ENCODE results near the gene CHIT1. TPM values are rescaled to one million over a fixed set of nuclear protein-coding genes. Genes with fewer than 3 reads are reported as not detected.

CHIT1 gene
- total RNA-seq, 1 donor from 2014 or later = not detected

GRCh38 chr1:203174324-203174985, 55.0 kb downstream of the CHIT1 start:
- H3K79me2 ChIP-seq (ENCODE audit: insufficient read depth, low read length) = no peaks in the 10 kb centered on the region
- no peak overlapping the region for H3K4me3 Mint-ChIP-seq (ENCODE audit: unreplicated experiment)
- H3K9ac ChIP-seq (ENCODE audit: low read length) = no peak overlapping the region
- H3K36me3 ChIP-seq (ENCODE audit: insufficient read depth, low read length) = no peaks in the 10 kb centered on the region
- FAIRE-seq (no peak), DNase-seq (ENCODE audit: low read depth) (no peak)
- no peak for TF ChIP-seq EZH2 (IDR thresholded peaks at IDR 0.05; ENCODE audit: insufficient read depth, low read length)
- no peak for TF ChIP-seq CTCF (IDR thresholded peaks at IDR 0.05; ENCODE audit: insufficient read depth, low read depth, low read length)
- no peak overlapping the region for H2AFZ ChIP-seq (ENCODE audit: low read depth, low read length)
- H3K27ac Mint-ChIP-seq (ENCODE audit: unreplicated experiment) = no peak overlapping the region
- no peaks in the 10 kb centered on the region for H3K9me3 Mint-ChIP-seq (ENCODE audit: unreplicated experiment)
- H3K4me1 ChIP-seq (ENCODE audit: insufficient read depth, low read length) = peaks cover 14% of the 10 kb centered on the region
- no peaks in the 10 kb centered on the region for H3K27me3 ChIP-seq (ENCODE audit: insufficient read depth, low read length)
- H3K4me1 Mint-ChIP-seq (ENCODE audit: low read depth, unreplicated experiment) = peaks cover 24% of the 10 kb centered on the region
- H3K36me3 Mint-ChIP-seq (ENCODE audit: low read depth, unreplicated experiment) = peaks cover 4% of the 10 kb centered on the region
- no peaks in the 10 kb centered on the region for H3K9me3 ChIP-seq (ENCODE audit: insufficient read depth, low read depth, low read length)
- no peaks in the 10 kb centered on the region for H4K20me1 ChIP-seq (ENCODE audit: insufficient read depth, low read length)
- H3K4me2 ChIP-seq (ENCODE audit: low read length) = no peak overlapping the region
- no peak overlapping the region for H3K4me3 ChIP-seq (ENCODE audit: insufficient read depth, low read depth, low read length)
- no peak overlapping the region for H3K27ac ChIP-seq (ENCODE audit: low read depth, low read length)
- peaks cover 16% of the 10 kb centered on the region for H3K27me3 Mint-ChIP-seq (ENCODE audit: low read depth, unreplicated experiment)

- no peak overlapping the region for H3K27ac ChIP-seq (ENCODE audit: low read depth, low read length)
- peaks cover 14% of the 10 kb centered on the region for H3K4me1 ChIP-seq (ENCODE audit: insufficient read depth, low read length)
- H4K20me1 ChIP-seq (ENCODE audit: insufficient read depth, low read length) = no peaks in the 10 kb centered on the region
- no peak overlapping the region for H3K27ac Mint-ChIP-seq (ENCODE audit: unreplicated experiment)
- H3K4me3 ChIP-seq (ENCODE audit: insufficient read depth, low read depth, low read length) = no peak overlapping the region
- H3K27me3 Mint-ChIP-seq (ENCODE audit: low read depth, unreplicated experiment) = peaks cover 22% of the 10 kb centered on the region
- no peaks in the 10 kb centered on the region for H3K36me3 ChIP-seq (ENCODE audit: insufficient read depth, low read length)
- no peaks in the 10 kb centered on the region for H3K9me3 ChIP-seq (ENCODE audit: insufficient read depth, low read depth, low read length)
- no peak overlapping the region for H2AFZ ChIP-seq (ENCODE audit: low read depth, low read length)
- no peak overlapping the region for H3K4me3 Mint-ChIP-seq (ENCODE audit: unreplicated experiment)
- H3K4me2 ChIP-seq (ENCODE audit: low read length) = no peak overlapping the region
- no peak for TF ChIP-seq EZH2 (IDR thresholded peaks at IDR 0.05; ENCODE audit: insufficient read depth, low read length)
- no peak for TF ChIP-seq CTCF (IDR thresholded peaks at IDR 0.05; ENCODE audit: insufficient read depth, low read depth, low read length)
- no peaks in the 10 kb centered on the region for H3K9me3 Mint-ChIP-seq (ENCODE audit: unreplicated experiment)
- H3K9ac ChIP-seq (ENCODE audit: low read length) = no peak overlapping the region
- no peaks in the 10 kb centered on the region for H3K79me2 ChIP-seq (ENCODE audit: insufficient read depth, low read length)
- H3K4me1 Mint-ChIP-seq (ENCODE audit: low read depth, unreplicated experiment) = peaks cover 24% of the 10 kb centered on the region
- FAIRE-seq (no peak), DNase-seq (ENCODE audit: low read depth) (no peak)
- peaks cover 6% of the 10 kb centered on the region for H3K36me3 Mint-ChIP-seq (ENCODE audit: low read depth, unreplicated experiment)
- H3K27me3 ChIP-seq (ENCODE audit: insufficient read depth, low read length) = no peaks in the 10 kb centered on the region
Measured at GRCh38 chr1:203173566-203173965, 55.9 kb downstream of the CHIT1 start.

GRCh38 chr1:203173011-203173555, 56.4 kb downstream of the CHIT1 start:
- peaks cover 21% of the 10 kb centered on the region for H3K4me1 Mint-ChIP-seq (ENCODE audit: low read depth, unreplicated experiment)
- peaks cover 22% of the 10 kb centered on the region for H3K27me3 Mint-ChIP-seq (ENCODE audit: low read depth, unreplicated experiment)
- Histone ChIP-seq H4K20me1 (ENCODE audit: insufficient read depth, low read length) (no peaks in the 10 kb centered on the region), H3K9ac (ENCODE audit: low read length) (no peak overlapping the region), H3K79me2 (ENCODE audit: insufficient read depth, low read length) (no peaks in the 10 kb centered on the region), H3K27me3 (ENCODE audit: insufficient read depth, low read length) (no peaks in the 10 kb centered on the region), H3K36me3 (ENCODE audit: insufficient read depth, low read length) (no peaks in the 10 kb centered on the region), H3K4me1 (ENCODE audit: insufficient read depth, low read length) (peaks cover 12% of the 10 kb centered on the region), H3K4me2 (ENCODE audit: low read length) (no peak overlapping the region), H3K4me3 (ENCODE audit: insufficient read depth, low read depth, low read length) (no peak overlapping the region), H2AFZ (ENCODE audit: low read depth, low read length) (no peak overlapping the region), H3K9me3 (ENCODE audit: insufficient read depth, low read depth, low read length) (no peaks in the 10 kb centered on the region), H3K27ac (ENCODE audit: low read depth, low read length) (no peak overlapping the region)
- FAIRE-seq (no peak), DNase-seq (ENCODE audit: low read depth) (no peak)
- no peak for TF ChIP-seq CTCF (IDR thresholded peaks at IDR 0.05; ENCODE audit: insufficient read depth, low read depth, low read length)
- no peak for TF ChIP-seq EZH2 (IDR thresholded peaks at IDR 0.05; ENCODE audit: insufficient read depth, low read length)
- no peaks in the 10 kb centered on the region for H3K9me3 Mint-ChIP-seq (ENCODE audit: unreplicated experiment)
- no peak overlapping the region for H3K27ac Mint-ChIP-seq (ENCODE audit: unreplicated experiment)
- no peak overlapping the region for H3K4me3 Mint-ChIP-seq (ENCODE audit: unreplicated experiment)
- H3K36me3 Mint-ChIP-seq (ENCODE audit: low read depth, unreplicated experiment) = peaks cover 6% of the 10 kb centered on the region

All from astrocyte (in vitro differentiated cells and primary cell).